ENCODE data around the gene ERVK3-1. TPM values are rescaled to one million over a fixed set of nuclear protein-coding genes. Genes with fewer than 3 reads are reported as not detected.
"Not testable (repeated sequence)": the region's sequence is repeated elsewhere in the genome, so short reads cannot be mapped to it uniquely, and the experiment has no call there.

ERVK3-1 gene, protein sequence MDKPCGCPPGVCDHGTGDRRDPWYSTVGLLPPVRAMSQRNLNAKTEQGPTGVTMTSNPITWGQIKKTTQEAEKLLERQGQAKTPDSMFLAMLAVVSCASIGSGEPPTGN
- total RNA-seq (2022): 61.3 and 66.1 TPM in 2 replicates
- Bru-seq, nascent RNA: percentile 67 among the genes with signal in this experiment
- BruChase-seq, experiment 1, labeled RNA remaining after a 2-hour chase: percentile 75 among the genes with signal in this experiment
- BruChase-seq, experiment 2, labeled RNA remaining after a 6-hour chase: percentile 78 among the genes with signal in this experiment
- long read RNA-seq, transcript ERVK3-1-202 (4 exons, 922 nt): minor isoform, 5 of 136 reads
- long read RNA-seq, transcript ERVK3-1-201 (4 exons, 1,469 nt): major isoform, 116 of 136 reads
- long read RNA-seq, partial matches to known transcripts: 0 of 136 reads
- long read RNA-seq, other reads (novel, unspliced or antisense): 11 of 136 reads

DNA sequence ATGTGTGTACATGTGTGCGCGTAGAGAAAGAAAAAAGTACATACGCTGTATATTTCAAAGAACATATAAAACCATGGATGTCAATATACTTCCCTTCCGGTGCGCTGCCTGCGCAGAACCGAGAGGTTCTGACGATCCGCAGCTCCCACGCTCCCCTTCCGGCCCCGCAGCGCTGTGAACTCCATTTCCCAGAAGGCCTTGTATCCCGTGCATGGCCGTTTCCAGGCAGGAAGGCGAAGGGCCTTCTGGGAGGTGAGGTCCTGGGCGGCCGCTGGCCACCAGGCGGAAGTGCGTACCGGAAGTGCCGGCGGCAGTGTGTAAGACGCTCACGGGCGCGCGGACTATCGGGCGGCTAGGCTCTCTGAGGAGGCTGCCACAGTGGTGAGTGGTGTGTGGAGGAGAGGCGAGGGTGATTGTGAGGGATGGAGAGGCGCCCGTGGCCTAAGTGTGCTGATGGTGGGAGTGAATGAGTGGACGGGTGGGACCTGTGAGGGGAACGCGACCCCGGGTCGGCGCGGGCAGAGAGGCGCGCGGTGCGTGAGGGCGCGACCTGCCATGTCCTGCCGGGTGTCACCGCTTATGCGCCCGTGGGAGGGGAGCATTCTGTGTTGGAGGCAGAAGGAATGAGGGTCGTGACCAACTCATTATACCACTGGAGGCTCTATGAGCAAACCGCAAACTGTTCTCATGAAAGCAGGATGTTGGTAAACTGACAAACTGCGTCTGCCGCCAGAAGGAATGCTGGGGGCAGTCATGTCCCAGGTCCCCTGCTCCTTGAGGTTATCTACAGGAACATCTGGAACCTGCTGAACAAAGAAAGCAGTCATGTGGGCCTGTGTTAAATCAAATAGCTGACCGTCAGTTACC is at the start of gene ERVK3-1:
Gene ERVK3-1 (plus strand): TSS at position 313 of the 867 bp plus-strand sequence. CDS start 6,792 bp downstream, outside the sequence.
- DNase-seq: peak; percentile 94 to 95
- BruUV-seq (replicated peaks): no TSS peak
- intact Hi-C loops (cut with micrococcal nuclease; ENCODE audit: unreplicated experiment): loop anchor here (1.0 to 10.0 kb wide), 4 partner anchors 21 to 80 kb away; partner anchors contain the start of genes ZNF544, ZNF8, ZNF837 and ZSCAN22
- peak within 1 kb of the TSS; percentile 93 for H3K4me3 Mint-ChIP-seq (ENCODE audit: unreplicated experiment)
- H3K4me3 ChIP-seq (ENCODE audit: low read depth, low read length): peak within 1 kb of the TSS; percentile 68
- H3K36me3 Mint-ChIP-seq (ENCODE audit: insufficient read depth, unreplicated experiment): peaks cover 67% of the 10 kb centered on the region
- no peaks in the 10 kb centered on the region for H3K27me3 Mint-ChIP-seq (ENCODE audit: insufficient read depth, unreplicated experiment)
- peaks cover 11% of the 10 kb centered on the region for H3K4me1 ChIP-seq
- TF ChIP-seq, protein P1, sequence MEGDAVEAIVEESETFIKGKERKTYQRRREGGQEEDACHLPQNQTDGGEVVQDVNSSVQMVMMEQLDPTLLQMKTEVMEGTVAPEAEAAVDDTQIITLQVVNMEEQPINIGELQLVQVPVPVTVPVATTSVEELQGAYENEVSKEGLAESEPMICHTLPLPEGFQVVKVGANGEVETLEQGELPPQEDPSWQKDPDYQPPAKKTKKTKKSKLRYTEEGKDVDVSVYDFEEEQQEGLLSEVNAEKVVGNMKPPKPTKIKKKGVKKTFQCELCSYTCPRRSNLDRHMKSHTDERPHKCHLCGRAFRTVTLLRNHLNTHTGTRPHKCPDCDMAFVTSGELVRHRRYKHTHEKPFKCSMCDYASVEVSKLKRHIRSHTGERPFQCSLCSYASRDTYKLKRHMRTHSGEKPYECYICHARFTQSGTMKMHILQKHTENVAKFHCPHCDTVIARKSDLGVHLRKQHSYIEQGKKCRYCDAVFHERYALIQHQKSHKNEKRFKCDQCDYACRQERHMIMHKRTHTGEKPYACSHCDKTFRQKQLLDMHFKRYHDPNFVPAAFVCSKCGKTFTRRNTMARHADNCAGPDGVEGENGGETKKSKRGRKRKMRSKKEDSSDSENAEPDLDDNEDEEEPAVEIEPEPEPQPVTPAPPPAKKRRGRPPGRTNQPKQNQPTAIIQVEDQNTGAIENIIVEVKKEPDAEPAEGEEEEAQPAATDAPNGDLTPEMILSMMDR (IDR thresholded peaks at IDR 0.05; ENCODE audit: insufficient read depth in 1 of 2, low read depth in 1 of 2, low read length in 1 of 2, severe bottlenecking in 1 of 2, unreplicated experiment in 1 of 2): no peak
- H3K27me3 ChIP-seq (replicated peaks; ENCODE audit: control insufficient read depth, insufficient read depth, low read length): no peaks in the 10 kb centered on the region
- ChIA-PET POLR2A (interaction anchor here (0.6 to 1.8 kb wide), 2 partner anchors 26 to 57 kb away, joined by 3 to 8 read pairs; partner anchors contain the start of genes ZNF497 and ZNF8), CTCF (no interaction called here)
- H3K9me3 ChIP-seq: 0 out of 2 replicates have a peak, but pooled peaks cover 3% of the 10 kb centered on the region
- H3K27ac Mint-ChIP-seq (ENCODE audit: unreplicated experiment): peak within 1 kb of the TSS; percentile 97
- peaks cover 8% of the 10 kb centered on the region for H3K9me3 Mint-ChIP-seq (ENCODE audit: unreplicated experiment)
- peaks cover 8% of the 10 kb centered on the region for H3K4me1 Mint-ChIP-seq (ENCODE audit: low read depth, unreplicated experiment)
- H3K36me3 ChIP-seq (ENCODE audit: control insufficient read depth, insufficient read depth, low read length): peaks cover 10% of the 10 kb centered on the region

DNA sequence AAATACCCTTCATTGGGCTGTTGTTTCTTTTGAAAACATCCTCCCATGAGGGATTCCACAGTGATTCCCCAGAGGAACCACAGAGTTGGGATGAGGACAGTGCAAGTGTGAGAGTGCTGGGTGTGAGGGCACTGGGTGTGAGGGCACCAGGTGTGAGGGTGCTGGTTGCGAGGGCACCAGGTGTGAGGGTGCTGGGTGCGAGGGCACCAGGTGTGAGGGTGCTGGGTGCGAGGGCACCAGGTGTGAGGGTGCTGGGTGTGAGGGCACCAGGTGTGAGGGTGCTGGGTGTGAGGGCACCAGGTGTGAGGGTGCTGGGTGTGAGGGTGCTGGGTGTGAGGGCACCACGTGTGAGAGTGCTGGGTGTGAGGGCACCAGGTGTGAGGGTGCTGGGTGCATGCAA is 46.9 kb upstream of the ERVK3-1 start:
- H3K4me3 Mint-ChIP-seq (ENCODE audit: unreplicated experiment); POLR2A ChIA-PET; H3K27ac Mint-ChIP-seq (ENCODE audit: unreplicated experiment); H3K4me1 ChIP-seq; H3K27me3 Mint-ChIP-seq (ENCODE audit: insufficient read depth, unreplicated experiment); H3K27me3 ChIP-seq (replicated peaks; ENCODE audit: control insufficient read depth, insufficient read depth, low read length); intact Hi-C loops (cut with micrococcal nuclease; ENCODE audit: unreplicated experiment); CTCF ChIA-PET; H3K4me3 ChIP-seq (ENCODE audit: low read depth, low read length); DNase-seq; BruUV-seq (replicated peaks); H3K4me1 Mint-ChIP-seq (ENCODE audit: low read depth, unreplicated experiment): not testable (repeated sequence)
- peaks cover 31% of the 10 kb centered on the region for H3K36me3 ChIP-seq (ENCODE audit: control insufficient read depth, insufficient read depth, low read length)
- H3K9me3 ChIP-seq: peaks cover 85% of the 10 kb centered on the region
- peaks cover 57% of the 10 kb centered on the region for H3K9me3 Mint-ChIP-seq (ENCODE audit: unreplicated experiment)
- peaks cover 100% of the 10 kb centered on the region for H3K36me3 Mint-ChIP-seq (ENCODE audit: insufficient read depth, unreplicated experiment)

DNA sequence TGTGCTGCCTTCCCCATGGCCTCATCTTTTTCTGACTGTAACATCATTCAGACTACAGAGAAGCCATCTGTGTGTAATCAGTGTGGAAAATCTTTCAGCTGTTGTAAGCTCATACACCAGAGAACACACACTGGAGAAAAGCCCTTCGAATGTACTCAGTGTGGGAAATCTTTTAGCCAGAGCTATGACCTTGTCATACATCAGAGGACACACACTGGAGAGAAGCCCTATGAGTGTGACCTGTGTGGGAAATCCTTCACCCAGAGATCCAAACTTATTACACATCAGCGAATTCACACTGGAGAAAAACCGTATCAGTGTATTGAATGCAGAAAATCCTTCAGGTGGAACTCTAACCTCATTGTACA is 43.6 kb upstream of the ERVK3-1 start:
- Mint-ChIP-seq H3K4me1 (ENCODE audit: low read depth, unreplicated experiment) (no peaks in the 10 kb centered on the region), H3K27me3 (ENCODE audit: insufficient read depth, unreplicated experiment) (no peaks in the 10 kb centered on the region), H3K27ac (ENCODE audit: unreplicated experiment) (no peak overlapping the region), H3K4me3 (ENCODE audit: unreplicated experiment) (no peak overlapping the region), H3K9me3 (ENCODE audit: unreplicated experiment) (peaks cover 40% of the 10 kb centered on the region), H3K36me3 (ENCODE audit: insufficient read depth, unreplicated experiment) (peaks cover 100% of the 10 kb centered on the region)
- no peak overlapping the region for H3K4me3 ChIP-seq (ENCODE audit: low read depth, low read length)
- peaks cover 93% of the 10 kb centered on the region for H3K9me3 ChIP-seq
- DNase-seq: no peak
- TF ChIP-seq, protein P1 (IDR thresholded peaks at IDR 0.05; ENCODE audit: insufficient read depth in 1 of 2, low read depth in 1 of 2, low read length in 1 of 2, severe bottlenecking in 1 of 2, unreplicated experiment in 1 of 2): no peak
- intact Hi-C loops (cut with micrococcal nuclease; ENCODE audit: unreplicated experiment): no loop called here
- ChIA-PET POLR2A (no interaction called here), CTCF (no interaction called here)
- H3K4me1 ChIP-seq: no peaks in the 10 kb centered on the region
- BruUV-seq (replicated peaks): no TSS peak
- H3K36me3 ChIP-seq (ENCODE audit: control insufficient read depth, insufficient read depth, low read length): peaks cover 21% of the 10 kb centered on the region
- no peaks in the 10 kb centered on the region for H3K27me3 ChIP-seq (replicated peaks; ENCODE audit: control insufficient read depth, insufficient read depth, low read length)
